ENCODE measurements around the gene FNDC3B. TPM values are rescaled to one million over a fixed set of nuclear protein-coding genes. Genes with fewer than 3 reads are reported as not detected.

The FNDC3B gene
- total RNA-seq, 1 donor from 2014 or later = 29.5 TPM

DNA sequence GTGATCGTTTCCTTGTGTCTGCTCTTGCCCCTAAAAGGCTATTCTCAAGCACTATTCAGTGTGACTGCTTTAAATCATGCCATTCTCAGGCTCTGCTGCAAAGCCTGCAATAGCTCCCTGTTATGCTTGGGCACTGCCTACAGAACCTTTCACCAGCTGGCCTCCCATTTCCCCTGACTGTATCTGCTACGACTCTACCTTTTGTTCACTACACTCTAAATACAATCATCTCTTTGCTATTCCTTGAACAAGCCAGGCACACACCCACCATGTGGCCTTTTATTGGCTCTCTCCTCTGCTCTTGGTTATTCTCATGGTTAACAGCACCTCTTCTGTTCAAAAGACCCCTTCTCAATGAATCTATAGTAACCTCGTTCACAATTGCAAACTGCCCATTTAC lies 29.6 kb upstream of the FNDC3B start:
- peaks cover 6% of the 10 kb centered on the region for H3K4me1 Mint-ChIP-seq
- H3K27me3 Mint-ChIP-seq (ENCODE audit: insufficient read depth, low read depth) = no peaks in the 10 kb centered on the region
- no peaks in the 10 kb centered on the region for H3K36me3 Mint-ChIP-seq
- no peaks in the 10 kb centered on the region for H3K9me3 Mint-ChIP-seq
- no peak overlapping the region for H3K27ac ChIP-seq
- no peak for DNase-seq (ENCODE audit: low spot score)
- no peaks in the 10 kb centered on the region for H3K27me3 ChIP-seq
- peaks cover 8% of the 10 kb centered on the region for H3K4me1 ChIP-seq
- peak overlapping the region; percentile 80 for H2AFZ ChIP-seq (replicated peaks)
- H3K79me2 ChIP-seq (ENCODE audit: low read depth) = no peaks in the 10 kb centered on the region
- H4K20me1 ChIP-seq (ENCODE audit: low read depth) = no peaks in the 10 kb centered on the region
- TF ChIP-seq, protein P1, sequence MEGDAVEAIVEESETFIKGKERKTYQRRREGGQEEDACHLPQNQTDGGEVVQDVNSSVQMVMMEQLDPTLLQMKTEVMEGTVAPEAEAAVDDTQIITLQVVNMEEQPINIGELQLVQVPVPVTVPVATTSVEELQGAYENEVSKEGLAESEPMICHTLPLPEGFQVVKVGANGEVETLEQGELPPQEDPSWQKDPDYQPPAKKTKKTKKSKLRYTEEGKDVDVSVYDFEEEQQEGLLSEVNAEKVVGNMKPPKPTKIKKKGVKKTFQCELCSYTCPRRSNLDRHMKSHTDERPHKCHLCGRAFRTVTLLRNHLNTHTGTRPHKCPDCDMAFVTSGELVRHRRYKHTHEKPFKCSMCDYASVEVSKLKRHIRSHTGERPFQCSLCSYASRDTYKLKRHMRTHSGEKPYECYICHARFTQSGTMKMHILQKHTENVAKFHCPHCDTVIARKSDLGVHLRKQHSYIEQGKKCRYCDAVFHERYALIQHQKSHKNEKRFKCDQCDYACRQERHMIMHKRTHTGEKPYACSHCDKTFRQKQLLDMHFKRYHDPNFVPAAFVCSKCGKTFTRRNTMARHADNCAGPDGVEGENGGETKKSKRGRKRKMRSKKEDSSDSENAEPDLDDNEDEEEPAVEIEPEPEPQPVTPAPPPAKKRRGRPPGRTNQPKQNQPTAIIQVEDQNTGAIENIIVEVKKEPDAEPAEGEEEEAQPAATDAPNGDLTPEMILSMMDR (IDR thresholded peaks at IDR 0.05) = no peak
- TF ChIP-seq EZH2 (IDR thresholded peaks at IDR 0.05) = no peak
- no peak for TF ChIP-seq EZH2phosphoT487 (IDR thresholded peaks at IDR 0.05)
- H3K9ac ChIP-seq = no peak overlapping the region
- H3K27ac Mint-ChIP-seq = peak overlapping the region; percentile 6
- H3K36me3 ChIP-seq = no peaks in the 10 kb centered on the region
- H3K4me3 Mint-ChIP-seq = no peak overlapping the region
- H3K9me3 ChIP-seq (ENCODE audit: low read depth) = no peaks in the 10 kb centered on the region
- H3K4me2 ChIP-seq = no peak overlapping the region
- no peak overlapping the region for H3K4me3 ChIP-seq
- H3F3A ChIP-seq (ENCODE audit: low read depth) = no peaks in the 10 kb centered on the region

DNA sequence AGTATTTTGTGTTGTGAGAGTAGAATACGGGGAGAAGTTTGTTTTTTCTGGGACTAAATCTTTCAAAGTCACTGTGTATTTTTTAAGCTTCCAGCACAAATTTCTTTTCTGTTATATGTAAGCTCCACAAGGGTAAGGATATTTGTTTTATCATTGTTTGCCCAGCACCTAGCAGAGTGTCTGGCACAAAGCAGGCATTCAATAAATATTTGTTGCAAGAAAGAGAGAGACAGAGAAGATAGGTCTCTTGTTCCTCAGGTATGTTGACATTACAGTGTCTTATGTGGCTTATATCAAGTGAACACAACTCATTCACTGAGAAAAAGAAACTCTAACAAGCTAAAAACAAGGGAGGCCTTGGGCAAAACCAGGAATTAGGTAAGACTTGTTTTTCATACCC lies 26.6 kb upstream of the FNDC3B start:
- H3K4me3 Mint-ChIP-seq = no peak overlapping the region
- DNase-seq (ENCODE audit: low spot score) = no peak
- H3K4me2 ChIP-seq = no peak overlapping the region

DNA sequence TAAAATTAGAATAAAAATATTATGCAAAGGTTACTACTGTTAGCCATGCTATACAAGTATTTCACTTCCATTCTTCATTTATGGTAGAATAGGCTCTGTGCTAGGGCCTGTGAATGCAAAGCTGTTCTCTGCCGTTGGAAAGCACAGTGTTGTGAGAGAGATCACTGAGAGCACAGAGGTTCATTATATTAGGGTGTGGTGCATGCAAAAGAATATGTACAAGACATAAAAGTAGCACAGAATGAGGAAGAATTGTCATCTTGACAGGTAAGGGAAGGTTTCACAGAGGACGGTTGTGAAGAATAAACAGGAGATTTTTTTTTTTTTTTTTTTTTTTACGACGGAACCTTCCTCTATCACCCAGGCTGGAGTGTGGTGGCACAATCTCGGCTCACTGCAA lies 25.2 kb upstream of the FNDC3B start:
- Histone ChIP-seq H3K36me3 (no peaks in the 10 kb centered on the region), H3K4me1 (peaks cover 8% of the 10 kb centered on the region), H3K4me2 (no peak overlapping the region), H3K4me3 (no peak overlapping the region), H4K20me1 (ENCODE audit: low read depth) (no peaks in the 10 kb centered on the region), H3K27ac (no peak overlapping the region), H3K27me3 (no peaks in the 10 kb centered on the region), H3K9me3 (ENCODE audit: low read depth) (no peaks in the 10 kb centered on the region), H3K9ac (no peak overlapping the region), H2AFZ (replicated peaks) (no peak overlapping the region), H3F3A (ENCODE audit: low read depth) (no peaks in the 10 kb centered on the region), H3K79me2 (ENCODE audit: low read depth) (no peaks in the 10 kb centered on the region)
- H3K4me1 Mint-ChIP-seq = peaks cover 6% of the 10 kb centered on the region
- TF ChIP-seq EZH2phosphoT487 (IDR thresholded peaks at IDR 0.05) (no peak), EZH2 (IDR thresholded peaks at IDR 0.05) (no peak)
- TF ChIP-seq, protein P1 (IDR thresholded peaks at IDR 0.05) = no peak
- peaks cover 11% of the 10 kb centered on the region for H3K9me3 Mint-ChIP-seq
- peaks cover 3% of the 10 kb centered on the region for H3K27me3 Mint-ChIP-seq (ENCODE audit: insufficient read depth, low read depth)
- no peak for DNase-seq (ENCODE audit: low spot score)
- H3K36me3 Mint-ChIP-seq = no peaks in the 10 kb centered on the region
- H3K4me3 Mint-ChIP-seq = no peak overlapping the region
- H3K27ac Mint-ChIP-seq = no peak overlapping the region

More for the DNA sequence above, 26.6 kb upstream of the FNDC3B start:
- no peaks in the 10 kb centered on the region for H3K36me3 Mint-ChIP-seq
- no peak overlapping the region for H3K27ac Mint-ChIP-seq
- H3K4me3 ChIP-seq = no peak overlapping the region
- H3K9me3 ChIP-seq (ENCODE audit: low read depth) = no peaks in the 10 kb centered on the region
- H3K4me1 ChIP-seq = peaks cover 8% of the 10 kb centered on the region
- peaks cover under 1% of the 10 kb centered on the region for H3K9me3 Mint-ChIP-seq
- no peak overlapping the region for H2AFZ ChIP-seq (replicated peaks)
- H3K36me3 ChIP-seq = no peaks in the 10 kb centered on the region
- H4K20me1 ChIP-seq (ENCODE audit: low read depth) = no peaks in the 10 kb centered on the region
- no peak overlapping the region for H3K9ac ChIP-seq
- H3K79me2 ChIP-seq (ENCODE audit: low read depth) = no peaks in the 10 kb centered on the region
- no peaks in the 10 kb centered on the region for H3F3A ChIP-seq (ENCODE audit: low read depth)
- no peaks in the 10 kb centered on the region for H3K27me3 ChIP-seq
- TF ChIP-seq, protein P1 (IDR thresholded peaks at IDR 0.05) = no peak
- no peak for TF ChIP-seq EZH2 (IDR thresholded peaks at IDR 0.05)
- no peak for TF ChIP-seq EZH2phosphoT487 (IDR thresholded peaks at IDR 0.05)
- H3K4me1 Mint-ChIP-seq = peaks cover 6% of the 10 kb centered on the region
- H3K27me3 Mint-ChIP-seq (ENCODE audit: insufficient read depth, low read depth) = peaks cover 3% of the 10 kb centered on the region
- no peak overlapping the region for H3K27ac ChIP-seq

Data from neural progenitor cell (in vitro differentiated cells).